Measurements from ENCODE around the gene XYLT1.
A peak's percentile ranks its signal among the peaks of the same experiment; 100 is the strongest.
"Not testable (repeated sequence)": the region's sequence is repeated elsewhere in the genome, so short reads cannot be mapped to it uniquely, and the experiment has no call there.

The XYLT1 gene, protein sequence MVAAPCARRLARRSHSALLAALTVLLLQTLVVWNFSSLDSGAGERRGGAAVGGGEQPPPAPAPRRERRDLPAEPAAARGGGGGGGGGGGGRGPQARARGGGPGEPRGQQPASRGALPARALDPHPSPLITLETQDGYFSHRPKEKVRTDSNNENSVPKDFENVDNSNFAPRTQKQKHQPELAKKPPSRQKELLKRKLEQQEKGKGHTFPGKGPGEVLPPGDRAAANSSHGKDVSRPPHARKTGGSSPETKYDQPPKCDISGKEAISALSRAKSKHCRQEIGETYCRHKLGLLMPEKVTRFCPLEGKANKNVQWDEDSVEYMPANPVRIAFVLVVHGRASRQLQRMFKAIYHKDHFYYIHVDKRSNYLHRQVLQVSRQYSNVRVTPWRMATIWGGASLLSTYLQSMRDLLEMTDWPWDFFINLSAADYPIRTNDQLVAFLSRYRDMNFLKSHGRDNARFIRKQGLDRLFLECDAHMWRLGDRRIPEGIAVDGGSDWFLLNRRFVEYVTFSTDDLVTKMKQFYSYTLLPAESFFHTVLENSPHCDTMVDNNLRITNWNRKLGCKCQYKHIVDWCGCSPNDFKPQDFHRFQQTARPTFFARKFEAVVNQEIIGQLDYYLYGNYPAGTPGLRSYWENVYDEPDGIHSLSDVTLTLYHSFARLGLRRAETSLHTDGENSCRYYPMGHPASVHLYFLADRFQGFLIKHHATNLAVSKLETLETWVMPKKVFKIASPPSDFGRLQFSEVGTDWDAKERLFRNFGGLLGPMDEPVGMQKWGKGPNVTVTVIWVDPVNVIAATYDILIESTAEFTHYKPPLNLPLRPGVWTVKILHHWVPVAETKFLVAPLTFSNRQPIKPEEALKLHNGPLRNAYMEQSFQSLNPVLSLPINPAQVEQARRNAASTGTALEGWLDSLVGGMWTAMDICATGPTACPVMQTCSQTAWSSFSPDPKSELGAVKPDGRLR

DNA sequence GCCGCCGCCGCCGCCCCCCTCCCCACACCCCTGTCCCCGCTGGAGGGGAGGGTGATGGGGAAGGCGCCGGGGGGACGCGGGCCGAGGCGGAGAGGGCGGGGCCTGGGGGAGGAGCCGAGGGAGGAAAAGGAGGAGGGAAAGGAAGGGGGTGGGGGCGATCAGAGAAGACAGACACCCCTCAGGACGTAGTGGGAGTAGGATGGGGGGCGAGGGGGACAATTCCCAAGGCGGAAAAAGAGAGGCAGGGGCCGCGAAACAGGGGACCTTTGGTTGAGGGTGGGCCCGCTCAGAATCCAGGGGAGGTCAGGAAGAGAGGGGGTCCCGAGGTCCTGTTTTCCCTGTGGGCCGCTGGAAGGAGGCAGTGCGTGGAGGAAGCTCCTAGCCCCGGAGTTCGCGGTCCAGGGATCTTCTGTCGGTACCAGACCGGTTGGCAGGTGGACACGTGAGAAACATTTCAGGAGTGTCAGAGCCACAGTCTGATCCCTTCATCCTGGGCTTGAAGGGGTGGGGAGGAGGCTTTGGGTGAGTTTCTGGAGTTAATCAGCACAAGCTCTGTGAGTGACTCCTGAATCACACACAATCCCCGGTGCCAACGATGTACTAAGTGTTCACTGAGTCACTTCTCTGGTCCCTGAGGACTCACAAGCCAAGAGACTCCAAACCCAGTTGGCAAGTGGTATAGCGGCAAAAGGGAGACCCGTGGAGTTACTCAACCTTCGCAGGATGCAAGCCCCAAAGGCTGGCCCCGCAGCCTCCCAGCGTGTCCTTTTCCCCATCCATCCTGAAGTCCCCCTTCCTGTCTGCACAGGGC is at the start of gene XYLT1:
Gene XYLT1 (minus strand): TSS at position 53 of the 811 bp plus-strand sequence. CDS start 164 bp downstream, outside the sequence.
- DNase-seq (ENCODE audit: low read depth, low spot score), result peak; percentile 76

DNA sequence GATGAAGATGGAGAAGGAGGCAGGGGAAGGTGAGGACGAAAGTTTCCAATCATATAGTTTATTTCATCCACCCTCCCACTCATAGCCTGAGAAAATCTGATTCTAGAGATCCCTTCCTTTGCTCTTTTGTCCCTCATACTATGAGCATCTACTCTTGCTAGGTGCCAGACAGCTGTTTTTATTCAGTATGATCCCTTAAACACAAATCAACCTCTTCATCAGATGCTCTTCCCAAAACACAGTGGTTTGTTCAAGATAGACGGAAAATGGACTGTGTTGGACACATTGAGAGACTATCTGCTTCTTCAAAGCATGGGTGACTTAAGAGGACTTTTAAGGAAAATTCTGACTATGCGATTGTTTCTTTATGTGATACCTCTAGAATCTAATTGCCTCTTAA is 49.4 kb upstream of the XYLT1 start:
- no peak for DNase-seq (ENCODE audit: low read depth, low spot score)

DNA sequence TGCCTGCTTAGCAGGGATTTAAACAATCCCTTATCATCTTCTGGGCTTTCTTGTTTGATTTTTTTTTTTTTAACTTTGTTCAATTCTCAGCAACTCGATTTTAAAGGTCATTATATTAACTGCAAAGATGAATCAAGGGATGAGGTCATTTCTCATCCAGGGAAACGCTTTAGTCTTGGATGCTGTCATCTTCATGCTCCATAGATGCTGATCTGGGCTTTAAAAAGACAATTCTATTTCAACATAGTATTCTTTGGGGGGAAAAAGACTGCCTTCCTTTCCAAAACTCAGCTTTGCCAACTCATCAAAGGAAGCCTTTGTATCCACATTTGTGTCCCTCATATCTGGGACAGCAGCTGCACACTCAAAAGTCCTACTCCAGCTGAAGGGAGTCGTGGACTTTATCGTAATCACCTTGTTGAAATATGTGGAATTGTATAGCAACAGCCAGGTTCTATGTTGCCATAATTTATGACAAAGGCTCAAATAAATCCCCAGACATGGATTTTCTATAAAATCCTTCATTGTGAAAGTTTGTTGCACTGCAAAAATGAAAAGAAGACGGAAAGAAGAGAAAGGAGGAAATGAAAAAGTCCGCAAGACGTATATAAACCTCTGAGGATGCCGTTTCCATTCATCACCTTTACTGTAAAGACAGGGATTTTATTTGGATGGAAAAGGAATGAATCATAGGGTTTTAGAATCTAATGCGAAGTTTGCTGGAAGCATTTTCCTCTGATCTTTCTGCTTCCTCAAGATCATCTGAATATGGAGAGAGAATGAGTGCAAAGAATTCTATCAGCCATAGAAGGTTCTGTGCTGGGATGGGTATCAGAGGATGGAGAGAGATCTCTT is 48.6 kb upstream of the XYLT1 start:
- DNase-seq (ENCODE audit: low read depth, low spot score), result no peak

DNA sequence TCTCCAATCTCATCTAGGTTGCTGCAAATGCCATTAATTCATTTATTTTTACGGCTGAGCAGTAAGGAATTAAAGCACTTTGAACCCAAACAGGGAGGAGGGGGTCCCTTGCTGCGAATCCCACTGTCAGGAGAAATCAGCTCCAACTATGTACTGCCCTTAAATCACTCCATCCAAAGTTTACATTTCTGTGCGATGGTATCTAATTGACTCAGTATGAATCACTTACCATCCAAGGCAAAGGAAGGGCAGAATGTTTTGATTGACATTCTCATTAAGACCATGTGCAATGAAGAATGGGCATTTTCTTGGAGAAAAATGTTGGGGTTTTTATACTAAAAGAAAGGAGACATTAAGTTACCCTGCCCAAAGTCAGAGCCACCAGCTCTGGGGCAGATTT is 47.7 kb upstream of the XYLT1 start:
- peak; percentile 43 for DNase-seq (ENCODE audit: low read depth, low spot score)

DNA sequence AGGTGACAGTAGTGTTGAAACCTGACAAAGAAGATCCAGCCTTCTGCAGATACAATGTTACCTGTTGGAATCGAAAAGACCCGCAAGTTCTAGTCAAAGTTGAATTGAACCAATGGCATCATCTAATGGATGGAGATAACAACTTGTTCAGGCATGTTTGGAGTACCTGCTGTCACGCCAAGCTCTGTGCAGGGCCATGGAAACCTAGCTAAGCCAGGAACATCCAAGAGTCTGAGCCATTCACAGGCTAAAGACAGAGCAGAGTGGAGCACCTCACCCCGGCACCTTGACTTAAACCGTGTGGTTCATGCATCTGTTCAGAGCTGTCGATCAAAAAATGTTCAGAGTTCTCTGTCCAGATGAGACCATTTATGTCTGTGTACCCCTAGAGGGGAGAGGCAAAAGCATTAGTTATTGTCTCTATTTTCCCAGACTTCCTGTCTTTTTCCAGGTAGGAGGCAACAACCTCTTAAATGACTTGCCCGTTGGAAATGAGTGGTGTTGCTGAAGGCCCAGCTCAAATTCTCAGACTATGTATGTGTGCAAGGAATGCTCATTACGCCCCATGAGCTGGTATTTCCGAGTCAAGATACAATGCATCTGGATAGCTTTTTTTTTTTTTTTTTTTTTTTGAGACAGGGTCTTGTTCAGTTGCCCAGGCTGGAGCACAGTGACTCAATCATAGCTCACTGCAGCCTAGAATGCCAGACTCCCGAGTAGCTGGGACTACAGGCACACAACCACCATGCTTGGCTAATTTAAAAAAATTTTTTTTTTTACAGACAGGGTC is 44.9 kb upstream of the XYLT1 start:
- DNase-seq (ENCODE audit: low read depth, low spot score), result peak; percentile 63

DNA sequence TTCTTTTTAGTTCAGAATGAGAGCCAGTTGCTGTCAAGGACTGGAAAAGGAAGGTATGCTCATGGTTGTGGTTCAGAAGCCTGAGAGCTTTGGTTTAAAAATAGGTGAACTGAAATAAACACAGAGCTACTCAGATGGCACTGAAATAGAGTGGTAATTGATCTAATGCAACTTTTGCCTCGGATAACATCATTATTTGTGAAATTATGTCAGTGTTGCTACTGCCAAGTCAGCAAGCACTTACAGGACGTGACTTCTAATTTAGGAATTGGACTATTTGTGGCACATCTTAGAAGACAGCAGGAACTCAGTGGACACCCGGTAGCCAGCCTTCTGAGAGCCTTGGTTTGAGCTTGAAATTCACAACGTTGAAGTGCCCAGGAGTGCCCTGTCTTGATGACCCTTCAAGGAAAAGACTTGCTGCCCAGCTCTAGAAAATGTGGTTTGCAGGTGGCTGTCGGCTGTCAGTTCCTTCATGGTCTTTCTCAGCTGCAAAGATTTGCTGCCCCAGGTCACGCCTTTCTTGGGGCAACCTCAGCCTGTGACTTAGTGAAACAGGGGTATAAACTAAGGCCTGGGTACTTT is 42.0 kb upstream of the XYLT1 start:
- DNase-seq (ENCODE audit: low read depth, low spot score), result peak; percentile 15

DNA sequence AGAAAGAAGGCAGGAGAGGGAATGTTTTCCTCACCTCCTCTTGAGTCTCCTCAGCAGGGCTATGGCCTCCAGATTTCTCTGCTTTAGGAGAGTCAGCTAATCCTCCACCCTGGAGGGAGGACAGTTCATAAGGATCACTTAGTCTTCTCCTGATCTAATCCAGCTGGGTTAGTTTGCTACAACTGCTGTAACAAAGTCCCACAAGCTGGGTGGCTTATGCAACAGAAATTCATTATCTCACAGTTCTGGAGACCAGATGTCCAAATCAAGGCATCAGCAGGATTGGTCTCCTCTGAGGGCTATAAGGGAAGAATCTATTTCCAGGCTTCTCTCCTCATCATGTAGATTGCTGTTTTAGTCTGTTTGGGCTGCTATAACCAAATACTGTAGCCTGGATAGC is 40.6 kb upstream of the XYLT1 start:
- no peak for DNase-seq (ENCODE audit: low read depth, low spot score)

DNA sequence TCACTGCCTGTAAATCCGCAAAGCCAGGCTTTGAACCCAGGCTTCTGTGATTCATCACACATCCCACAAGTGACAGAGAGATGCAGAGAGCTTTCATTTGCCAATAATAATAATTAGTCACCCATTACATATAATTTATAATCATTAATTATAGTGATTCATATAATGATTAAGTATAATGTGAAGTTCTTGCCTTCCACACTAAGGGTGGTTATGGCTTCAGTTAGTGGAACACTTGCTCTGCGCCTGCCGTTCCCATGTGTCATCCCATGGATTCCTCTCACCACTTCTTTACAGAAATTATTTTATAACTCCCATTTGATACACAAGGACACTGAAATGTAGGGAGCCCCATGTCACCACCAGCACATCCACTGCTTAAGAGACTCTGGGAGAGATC is 39.8 kb upstream of the XYLT1 start:
- no peak for DNase-seq (ENCODE audit: low read depth, low spot score)

DNA sequence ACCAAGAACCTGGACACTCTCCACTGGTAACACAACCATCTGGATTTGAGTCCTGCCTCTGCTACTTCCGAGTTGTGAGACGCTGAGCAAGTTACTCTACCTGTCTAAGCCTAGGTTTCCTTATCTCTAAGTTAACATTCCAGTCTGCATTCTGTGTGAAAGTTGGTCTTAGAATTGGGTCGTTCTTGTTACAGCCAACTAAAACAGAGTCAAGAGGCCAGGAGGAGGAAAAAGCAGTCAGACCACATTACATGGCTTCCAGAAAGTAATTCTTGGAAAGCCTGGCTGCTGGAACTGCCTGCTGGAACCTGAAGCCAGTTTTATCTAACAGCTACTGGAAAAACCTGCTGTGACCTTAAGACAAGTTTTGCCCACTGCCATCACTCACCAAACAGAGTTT is 38.4 kb upstream of the XYLT1 start:
- DNase-seq (ENCODE audit: low read depth, low spot score), result peak; percentile 66

DNA sequence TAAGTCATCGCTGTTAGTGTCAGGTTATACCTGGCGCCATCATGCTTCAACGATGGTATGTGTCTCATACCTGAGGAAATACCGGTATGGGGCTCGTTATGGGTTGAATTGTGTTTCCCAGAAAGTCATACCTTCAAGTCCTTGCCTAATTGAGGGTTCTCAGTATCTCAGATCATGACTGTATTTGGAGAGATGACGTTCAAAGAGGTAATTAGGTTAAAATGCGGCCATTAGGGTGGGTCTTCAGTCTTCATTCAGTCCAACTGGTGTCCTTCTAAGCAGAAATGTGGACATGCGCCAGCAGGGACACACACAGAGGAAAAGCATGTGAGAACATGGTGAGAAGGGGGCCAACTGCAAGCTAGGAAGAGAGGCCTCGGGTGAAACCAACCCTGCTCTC is 37.5 kb upstream of the XYLT1 start:
- no peak for DNase-seq (ENCODE audit: low read depth, low spot score)

DNA sequence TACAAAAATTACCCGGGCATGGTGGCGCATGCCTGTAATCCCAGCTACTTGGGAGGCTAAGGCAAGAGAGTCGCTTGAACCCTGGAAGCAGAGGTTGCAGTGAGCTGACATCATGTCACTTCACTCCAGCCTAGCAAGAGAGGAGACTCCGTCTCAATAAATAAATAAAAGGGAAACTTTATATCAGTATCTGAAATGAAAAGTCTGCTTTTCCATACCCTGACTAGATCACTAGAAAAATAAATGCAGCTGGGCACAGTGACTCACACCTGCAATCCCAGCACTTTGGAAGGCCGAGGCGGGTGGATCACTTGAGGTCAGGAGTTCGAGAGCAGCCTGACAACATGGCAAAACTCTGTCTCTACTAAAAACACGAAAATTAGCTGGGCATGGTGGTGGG is 36.8 kb upstream of the XYLT1 start:
- not testable (repeated sequence) for DNase-seq (ENCODE audit: low read depth, low spot score)

DNA sequence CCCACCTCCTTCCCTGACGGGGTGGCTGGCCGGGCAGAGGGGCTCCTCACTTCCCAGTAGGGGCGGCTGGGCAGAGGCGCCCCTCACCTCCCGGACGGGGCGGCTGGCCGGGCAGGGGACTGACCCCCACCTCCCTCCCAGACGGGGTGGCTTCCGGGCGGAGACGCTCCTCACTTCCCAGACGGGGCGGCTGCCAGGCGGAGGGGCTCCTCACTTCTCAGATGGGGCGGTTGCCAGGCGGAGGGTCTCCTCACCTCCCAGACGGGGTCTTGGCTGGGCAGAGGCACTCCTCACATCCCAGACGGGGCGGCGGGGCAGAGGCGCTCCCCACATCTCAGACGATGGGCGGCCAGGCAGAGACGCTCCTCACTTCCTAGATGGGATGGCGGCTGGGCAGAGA is 35.1 kb upstream of the XYLT1 start:
- not testable (repeated sequence) for DNase-seq (ENCODE audit: low read depth, low spot score)

DNA sequence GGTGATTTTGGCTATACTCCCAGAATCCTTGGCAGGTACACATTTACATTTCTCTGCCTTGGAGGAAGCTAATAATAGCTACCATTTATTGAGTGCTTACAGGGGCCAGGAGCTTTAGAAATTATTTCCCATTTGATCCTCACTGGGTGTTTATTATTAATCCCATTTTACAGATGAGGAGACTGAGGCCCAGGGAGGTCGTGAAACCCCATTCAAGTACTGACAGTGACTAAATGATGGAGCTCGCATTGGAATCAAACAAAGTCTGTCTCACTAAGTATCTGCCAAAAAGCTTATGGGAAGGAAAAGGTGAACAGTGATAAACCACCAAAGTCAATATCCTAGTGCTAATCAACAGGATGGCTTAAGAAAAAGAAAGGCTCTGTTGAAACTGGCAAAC is 33.3 kb upstream of the XYLT1 start:
- no peak for DNase-seq (ENCODE audit: low read depth, low spot score)

DNA sequence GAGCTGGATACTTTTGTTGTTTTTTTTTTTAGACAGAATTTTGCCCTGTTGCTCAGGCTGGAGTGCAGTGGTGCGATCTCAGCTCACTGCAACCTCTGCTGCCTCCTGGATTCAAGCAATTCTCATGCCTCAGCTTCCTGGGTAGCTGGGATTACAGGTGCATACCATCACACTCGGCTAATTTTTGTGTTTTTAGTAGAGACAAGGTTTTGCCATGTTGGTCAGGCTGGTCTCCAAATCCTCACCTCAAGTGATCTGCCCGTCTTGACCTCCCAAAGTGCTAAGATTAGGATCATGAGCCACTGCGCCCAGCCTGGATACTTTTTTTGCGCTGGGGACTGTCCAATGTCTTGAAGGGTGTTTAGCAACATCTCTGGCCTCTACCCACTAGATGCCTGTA is 32.6 kb upstream of the XYLT1 start:
- DNase-seq (ENCODE audit: low read depth, low spot score), result no peak

DNA sequence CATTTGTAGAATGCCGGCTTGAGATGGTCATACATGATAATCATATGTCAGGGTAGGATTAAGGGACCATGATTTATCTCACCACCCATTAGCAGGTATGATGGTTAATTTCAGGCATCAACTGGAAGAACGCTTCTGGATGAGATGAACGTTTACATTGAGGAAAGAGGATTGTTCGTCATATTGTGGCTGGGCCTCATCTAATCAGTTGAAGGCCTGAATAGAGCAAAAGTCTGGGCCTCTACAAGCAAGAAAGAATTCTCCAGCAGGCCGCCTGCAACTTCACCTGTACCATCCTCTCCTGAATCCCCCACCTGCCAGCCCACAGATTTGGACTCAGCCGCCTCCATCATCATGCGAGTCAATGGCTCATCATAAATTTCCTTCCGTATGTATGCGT is 30.6 kb upstream of the XYLT1 start:
- DNase-seq (ENCODE audit: low read depth, low spot score), result no peak

DNA sequence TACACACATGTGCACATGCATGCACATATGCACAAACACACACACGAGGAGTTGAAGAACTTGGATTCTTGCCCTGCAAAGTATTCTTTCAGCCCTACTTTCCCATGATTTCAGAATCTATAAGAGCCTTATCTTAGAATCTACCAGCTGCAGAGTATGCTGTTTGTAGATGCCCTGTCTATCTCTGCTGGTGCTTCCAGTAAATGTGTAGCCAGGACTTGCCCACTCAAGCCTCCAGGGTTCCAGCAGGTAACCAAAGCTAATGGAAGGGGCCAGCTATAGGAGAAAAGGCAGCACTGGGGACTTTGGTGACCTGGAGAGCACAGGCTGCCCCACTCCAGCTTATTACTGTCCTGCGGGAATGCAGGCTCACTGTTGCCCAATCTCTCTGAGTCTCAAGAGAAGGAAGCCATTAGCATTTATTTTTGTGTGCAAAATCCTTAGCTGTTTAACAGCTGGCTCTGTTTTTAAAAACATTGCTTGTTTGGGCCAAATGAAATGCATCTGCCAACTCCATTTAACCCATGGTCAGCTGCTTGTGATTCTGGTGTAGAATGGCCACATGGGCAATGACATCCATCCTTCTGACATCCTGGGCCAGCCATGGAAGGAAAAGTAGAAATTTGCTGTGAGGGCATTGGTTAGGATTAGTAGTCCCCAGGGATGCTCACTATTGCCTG is 28.6 kb upstream of the XYLT1 start:
- DNase-seq (ENCODE audit: low read depth, low spot score), result no peak

DNA sequence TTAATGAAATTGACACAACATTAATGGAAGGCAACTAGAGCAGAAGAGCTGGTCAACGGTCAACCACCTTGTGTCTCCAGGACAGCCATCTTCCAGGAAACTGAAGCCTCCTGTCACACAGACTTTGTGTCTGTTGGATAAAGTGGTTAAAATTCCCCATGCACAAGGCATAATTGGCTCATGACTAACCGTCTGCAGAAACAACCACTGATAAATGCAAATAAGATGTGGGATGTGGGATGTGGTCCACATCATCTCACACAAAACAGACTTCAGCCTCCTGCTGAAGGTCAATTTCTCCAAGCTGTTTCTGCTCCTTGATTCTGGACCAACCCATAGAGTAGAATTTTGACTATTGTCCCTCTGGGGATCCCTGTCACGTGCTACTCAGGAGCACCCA is 26.9 kb upstream of the XYLT1 start:
- peak; percentile 65 for DNase-seq (ENCODE audit: low read depth, low spot score)

DNA sequence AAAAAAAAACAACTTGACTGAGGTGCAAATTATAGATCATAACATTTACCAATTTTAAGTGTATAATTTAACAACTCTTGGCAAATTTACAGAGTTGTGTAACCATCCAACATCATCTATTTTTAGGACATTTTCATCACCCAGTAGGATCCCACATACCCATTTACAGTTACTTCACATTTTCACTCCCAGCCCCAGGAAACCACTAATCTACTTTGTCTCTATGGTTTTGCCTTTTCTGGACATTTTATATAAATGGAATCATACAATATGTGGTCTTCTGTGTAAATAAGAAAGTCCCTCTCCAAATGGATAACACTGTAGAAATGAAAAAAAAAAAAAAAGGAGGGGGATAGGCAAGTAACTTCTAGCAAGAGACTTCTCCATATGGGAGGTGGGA is 26.1 kb upstream of the XYLT1 start:
- no peak for DNase-seq (ENCODE audit: low read depth, low spot score)

DNA sequence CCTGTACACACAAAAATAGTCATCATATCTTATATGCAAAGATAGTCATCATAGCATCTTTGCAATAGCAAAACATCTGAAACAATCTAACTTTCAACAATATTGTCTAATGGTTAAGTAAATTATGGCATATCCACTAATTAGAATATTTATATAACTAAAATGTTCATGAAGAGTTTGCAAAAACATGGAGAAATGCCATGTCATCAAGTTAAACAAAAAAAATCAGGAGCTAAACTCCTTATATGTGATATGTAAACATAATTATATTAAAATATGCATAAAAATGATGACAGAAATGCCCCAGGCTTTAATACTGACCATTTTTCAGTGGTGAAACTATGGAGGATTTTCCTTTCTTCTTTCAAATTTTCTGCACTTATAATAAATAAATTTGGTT is 22.3 kb upstream of the XYLT1 start:
- DNase-seq (ENCODE audit: low read depth, low spot score), result no peak
